Keratinocyte (primary cell): ENCODE results near the gene CDADC1.

Source experiments
- EZH2 ChIP-seq: IDR thresholded peaks from one replicate; pipeline ENCODE4 v1.6.1; 2012; ENCODE audit warnings: inconsistent platforms, mild to moderate bottlenecking, low read length, moderate library complexity
- TF ChIP-seq, protein P1 (sequence below), 3 experiments: IDR thresholded peaks in 1 of 3; conservative IDR thresholded peaks in 1 of 3; optimal IDR thresholded peaks in 1 of 3; 2 replicates in 2 of 3; 3 replicates in 1 of 3; pipeline versions ENCODE3 to v1.5.1; 2011; ENCODE audit warnings: low read length in 3 of 3, mild to moderate bottlenecking in 3 of 3, moderate library complexity in 2 of 3, control low read depth in 1 of 3, inconsistent platforms in 1 of 3; ENCODE audit not compliant: insufficient read depth in 2 of 3; ENCODE audit errors: extremely low read depth in 1 of 3

DNA sequence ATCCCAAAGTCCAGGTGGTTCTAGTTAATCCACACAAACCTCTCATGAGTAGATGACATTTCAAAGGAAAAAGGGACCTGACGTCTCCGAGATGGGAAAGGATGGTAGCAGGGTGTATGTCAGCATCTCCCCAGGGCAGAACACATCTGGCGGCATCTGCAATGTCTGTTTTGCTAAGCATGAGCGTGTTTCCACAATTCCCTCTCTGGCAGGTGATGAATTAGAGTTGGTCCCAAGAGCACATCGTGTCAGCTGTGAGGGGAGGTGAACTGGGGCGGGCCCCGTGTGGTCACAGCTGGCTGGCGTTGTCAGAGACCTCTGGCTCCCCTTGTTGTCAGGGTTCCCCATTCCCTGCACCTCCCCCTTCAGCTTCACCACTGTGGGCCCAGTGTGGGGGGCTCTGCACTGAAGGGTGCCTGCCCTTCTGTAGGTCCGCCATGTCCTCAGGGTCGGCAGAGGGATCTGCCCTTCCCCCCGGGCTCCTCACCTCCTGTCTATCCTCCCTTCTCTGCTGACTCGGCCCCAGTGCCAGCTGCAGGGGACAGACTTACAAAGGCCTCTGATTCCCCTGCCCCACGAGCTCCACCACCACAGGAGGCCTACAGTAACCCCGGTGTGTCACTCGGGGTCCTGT is 58.2 kb downstream of the CDADC1 start:
- TF ChIP-seq, protein P1, sequence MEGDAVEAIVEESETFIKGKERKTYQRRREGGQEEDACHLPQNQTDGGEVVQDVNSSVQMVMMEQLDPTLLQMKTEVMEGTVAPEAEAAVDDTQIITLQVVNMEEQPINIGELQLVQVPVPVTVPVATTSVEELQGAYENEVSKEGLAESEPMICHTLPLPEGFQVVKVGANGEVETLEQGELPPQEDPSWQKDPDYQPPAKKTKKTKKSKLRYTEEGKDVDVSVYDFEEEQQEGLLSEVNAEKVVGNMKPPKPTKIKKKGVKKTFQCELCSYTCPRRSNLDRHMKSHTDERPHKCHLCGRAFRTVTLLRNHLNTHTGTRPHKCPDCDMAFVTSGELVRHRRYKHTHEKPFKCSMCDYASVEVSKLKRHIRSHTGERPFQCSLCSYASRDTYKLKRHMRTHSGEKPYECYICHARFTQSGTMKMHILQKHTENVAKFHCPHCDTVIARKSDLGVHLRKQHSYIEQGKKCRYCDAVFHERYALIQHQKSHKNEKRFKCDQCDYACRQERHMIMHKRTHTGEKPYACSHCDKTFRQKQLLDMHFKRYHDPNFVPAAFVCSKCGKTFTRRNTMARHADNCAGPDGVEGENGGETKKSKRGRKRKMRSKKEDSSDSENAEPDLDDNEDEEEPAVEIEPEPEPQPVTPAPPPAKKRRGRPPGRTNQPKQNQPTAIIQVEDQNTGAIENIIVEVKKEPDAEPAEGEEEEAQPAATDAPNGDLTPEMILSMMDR (optimal IDR thresholded peaks at IDR 0.05 in 1 of 3, IDR thresholded peaks at IDR 0.05 in 1 of 3, conservative IDR thresholded peaks at IDR 0.05 in 1 of 3; ENCODE audit: extremely low read depth in 1 of 3, insufficient read depth in 2 of 3, low read length in 3 of 3): no peak
- no peak for TF ChIP-seq EZH2
